GM21576 (cell line): Measurements from ENCODE around the gene SLCO3A1.

Experiments
- ATAC-seq: cut with Tn5 transposase; IDR thresholded peaks from one replicate; pipeline ENCODE4 v1.9.1; 2021; ENCODE audit warnings: mild to moderate bottlenecking, moderate library complexity; ENCODE audit not compliant: unreplicated experiment

Gene SLCO3A1

DNA sequence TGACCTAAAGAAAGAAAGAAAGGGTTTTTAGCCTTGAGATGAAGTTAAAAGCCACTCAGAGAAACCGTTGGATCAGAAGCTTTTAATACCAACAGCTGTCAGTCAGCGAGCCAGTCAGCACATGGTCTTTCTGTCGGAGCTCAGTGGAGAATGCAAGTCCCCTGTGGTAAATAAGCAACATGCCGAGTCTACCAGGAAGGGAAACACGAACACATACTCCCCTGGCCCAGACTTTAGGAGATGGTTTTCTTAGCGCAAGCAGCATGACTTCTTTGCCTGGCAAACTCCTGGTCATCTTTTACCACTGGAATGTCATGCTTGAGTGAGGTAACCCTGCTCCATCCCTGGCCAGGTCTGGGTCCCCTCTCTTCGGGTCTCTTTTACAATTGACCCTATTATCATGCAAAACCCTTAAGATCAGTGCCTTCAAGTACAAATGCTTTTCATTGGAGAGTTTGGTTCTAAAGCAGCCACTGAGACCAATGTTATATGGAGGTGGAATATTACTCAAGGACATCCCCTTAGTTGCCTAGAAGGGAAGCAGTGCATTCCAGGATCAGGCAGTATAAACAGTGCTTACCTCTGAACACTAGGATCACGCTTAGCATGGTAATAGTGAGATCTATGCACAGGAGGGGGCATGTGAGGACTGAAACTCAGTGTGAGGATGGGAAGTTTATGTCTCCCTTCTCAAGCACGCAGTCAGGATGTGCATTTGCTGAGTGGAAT lies 28.2 kb downstream of the SLCO3A1 start:
- ATAC-seq = no peak

DNA sequence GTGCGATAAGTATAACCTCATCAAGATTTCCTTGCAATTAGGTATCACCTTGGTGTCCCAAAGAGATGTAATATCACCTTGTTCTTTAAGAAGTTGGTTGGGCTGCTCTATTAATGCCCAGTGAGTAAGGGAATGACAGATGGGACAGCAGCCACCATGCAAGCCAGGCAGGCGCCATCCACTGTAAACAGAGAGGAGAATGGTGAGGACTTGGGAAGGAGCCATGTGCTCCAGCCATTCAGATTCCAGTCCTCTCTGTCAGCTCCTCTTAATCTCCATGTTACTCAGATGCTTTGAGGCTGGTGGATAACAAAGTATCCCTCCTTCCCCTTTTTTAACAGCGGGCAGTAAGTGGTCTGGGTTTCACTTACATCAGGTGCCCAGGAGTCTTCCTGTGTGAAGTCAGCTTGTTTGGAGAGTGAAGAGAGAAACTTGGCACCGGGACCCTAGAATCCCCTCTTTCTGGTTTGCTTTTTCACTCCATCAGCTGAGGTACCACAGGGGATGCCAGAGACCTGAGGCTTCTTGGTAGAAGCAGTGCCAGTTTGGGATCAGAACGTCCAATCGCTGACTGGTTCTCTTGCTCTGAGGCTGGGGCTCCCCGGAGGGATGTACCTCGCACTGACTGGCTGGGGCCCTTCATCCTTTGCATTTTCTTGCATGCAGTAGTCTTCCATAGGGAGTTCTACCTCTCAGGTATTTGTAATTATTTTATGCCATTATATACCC lies 29.5 kb downstream of the SLCO3A1 start:
- ATAC-seq = no peak

DNA sequence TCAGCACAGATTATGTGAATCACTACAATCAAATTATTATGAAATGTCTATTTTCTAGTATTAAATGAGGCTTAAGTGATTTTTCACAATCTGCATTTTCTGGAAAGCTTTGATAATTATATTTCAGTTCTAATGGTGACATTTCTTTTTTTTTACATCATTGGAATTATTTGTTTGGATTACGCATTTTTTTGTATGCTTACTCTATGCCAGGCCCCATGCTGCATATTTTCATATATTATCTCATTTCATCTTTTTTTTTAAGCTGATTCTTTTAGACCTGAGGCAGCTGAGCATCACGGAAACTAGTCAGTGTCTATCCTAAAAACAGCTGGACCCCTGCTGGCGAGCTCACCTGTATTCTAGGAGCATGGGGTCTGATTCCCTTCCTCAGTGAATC lies 31.1 kb downstream of the SLCO3A1 start:
- ATAC-seq = no peak

DNA sequence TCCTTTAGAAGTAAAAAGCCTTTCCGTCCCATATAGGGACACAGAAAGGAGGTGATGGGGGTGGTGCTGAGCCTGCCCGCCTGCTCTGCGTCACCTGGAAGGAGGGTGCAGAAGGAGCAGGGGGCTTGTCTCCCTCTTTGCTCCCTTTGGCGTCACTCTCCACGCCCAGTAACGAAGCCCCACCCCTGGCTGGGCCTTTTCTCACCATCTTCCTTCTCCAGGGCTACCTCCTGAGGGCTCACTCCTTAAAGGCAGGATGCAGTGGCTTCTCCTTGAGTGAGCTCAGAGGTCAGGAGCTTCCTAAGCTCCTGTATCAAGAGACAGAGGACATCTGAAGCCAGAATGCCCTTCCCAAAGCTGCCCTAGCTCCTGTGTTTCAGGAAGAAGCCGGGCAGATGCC lies 31.5 kb downstream of the SLCO3A1 start:
- ATAC-seq = no peak

DNA sequence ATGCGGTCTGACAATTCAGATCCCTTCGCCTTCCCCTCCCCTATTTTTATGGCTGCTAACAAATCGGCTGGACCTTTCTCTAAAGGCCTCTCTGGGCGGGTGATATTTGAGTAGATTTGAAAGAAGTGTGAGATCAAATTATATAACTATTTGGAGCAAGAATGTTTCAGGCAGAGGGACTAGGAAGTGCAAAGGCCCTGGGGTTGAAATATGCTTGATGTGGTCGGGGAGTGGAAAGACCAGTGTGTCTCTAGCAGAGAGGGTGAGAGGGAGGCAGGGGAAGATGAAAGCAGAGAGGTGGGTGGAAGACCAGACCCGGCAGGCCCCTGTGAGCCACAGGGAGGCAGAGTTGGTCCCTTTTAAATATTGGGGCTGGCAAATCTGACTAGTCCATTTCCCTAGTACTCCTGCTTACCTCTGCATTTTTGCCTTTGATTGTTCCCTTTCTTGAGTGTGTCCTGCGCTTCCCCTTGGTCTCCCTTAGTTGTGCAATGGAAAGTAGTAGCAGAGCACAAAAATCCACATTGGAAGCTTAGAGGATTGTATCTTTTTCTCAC lies 32.3 kb downstream of the SLCO3A1 start:
- no peak for ATAC-seq

DNA sequence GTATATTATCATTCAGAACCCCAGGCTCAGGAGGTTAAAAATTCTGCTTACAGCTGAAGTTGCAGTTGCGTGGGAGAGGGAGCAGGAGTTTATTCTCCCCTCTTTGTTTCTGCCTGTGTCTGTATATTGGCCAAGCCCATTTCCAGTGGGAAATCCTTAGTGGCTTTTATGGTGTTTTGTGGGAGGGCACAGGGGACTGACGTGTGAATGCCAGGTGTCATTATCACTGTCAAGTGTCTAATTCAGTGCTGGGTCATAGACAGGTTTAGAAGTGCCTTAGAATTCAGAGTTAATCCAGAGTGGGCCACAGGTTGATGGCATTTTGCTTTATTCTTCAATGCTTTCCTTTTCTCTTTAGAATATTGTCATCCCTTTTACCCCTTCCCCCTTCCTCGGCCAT lies 33.4 kb downstream of the SLCO3A1 start:
- ATAC-seq = no peak

DNA sequence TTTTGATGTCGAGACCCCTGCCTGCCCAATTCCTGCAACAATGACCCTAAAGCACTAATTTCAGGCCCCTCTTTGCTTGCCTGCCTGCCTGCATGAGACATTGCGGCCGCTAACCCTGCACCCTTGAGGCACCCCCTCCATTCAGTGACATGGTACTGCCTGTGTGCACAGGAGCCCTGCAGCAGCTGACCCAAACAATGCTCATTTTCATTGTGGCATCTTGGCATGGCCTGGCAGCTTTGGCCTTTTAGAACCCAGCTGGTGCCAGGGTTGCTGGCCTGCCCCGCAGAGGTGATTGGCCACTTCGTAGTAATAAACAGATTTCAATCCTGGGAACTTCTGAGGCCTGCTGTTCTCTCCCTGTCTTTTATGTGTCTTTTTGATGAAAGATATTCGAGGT lies 33.8 kb downstream of the SLCO3A1 start:
- ATAC-seq = no peak

DNA sequence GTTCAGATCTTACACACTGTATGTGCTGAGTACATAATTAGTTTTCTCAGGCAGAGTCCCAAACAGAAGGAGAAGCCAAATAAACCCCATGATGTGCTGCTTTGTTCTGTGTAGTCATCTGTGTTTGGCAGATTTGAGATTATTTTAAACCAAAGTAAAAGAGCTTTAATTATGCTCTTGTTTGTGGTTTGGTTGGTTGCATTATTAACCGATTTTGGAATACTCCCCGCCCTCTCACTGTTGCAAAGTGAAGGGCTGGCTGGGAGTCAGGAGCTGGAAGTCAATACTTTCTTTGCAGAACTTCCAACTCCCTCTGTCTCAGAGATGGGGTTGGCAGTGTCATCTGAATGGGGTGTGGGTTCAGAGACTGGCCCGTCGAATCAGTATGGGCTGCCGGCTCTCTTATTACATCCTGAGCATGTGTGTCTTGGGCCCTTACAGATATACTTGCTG lies 34.4 kb downstream of the SLCO3A1 start:
- ATAC-seq = no peak

DNA sequence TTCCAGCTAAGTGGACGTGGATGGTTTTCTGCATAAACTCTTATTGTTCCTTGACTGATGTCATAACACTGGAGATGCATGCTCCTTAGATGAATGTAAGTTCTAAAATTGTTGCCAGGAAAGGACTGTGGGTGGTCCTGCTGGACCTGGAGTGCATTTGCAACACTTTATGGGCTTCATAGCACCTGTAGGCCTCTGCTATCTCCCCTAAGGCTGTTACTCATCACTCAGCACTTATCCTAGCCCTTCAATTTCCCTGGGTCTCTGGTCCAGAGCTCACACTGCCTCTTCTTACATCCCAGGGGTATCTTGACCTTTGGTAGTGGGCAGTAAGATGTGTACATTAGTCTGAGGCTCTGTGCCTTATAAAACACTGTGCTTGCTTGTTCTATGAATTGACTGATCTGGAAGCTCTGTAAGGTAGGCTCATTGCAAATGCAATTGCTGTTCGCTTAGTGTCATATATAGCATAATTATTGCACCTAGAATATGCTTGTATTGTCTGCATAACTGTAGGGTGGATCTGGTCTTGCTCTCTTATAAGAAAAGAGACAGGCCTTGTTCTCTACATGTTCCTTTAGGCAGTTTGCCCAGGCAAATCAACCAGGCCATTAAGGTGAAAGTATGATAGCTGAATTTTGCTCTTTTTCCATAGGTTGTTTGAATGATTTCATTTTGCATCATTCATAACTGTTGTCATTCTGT lies 35.8 kb downstream of the SLCO3A1 start:
- no peak for ATAC-seq

DNA sequence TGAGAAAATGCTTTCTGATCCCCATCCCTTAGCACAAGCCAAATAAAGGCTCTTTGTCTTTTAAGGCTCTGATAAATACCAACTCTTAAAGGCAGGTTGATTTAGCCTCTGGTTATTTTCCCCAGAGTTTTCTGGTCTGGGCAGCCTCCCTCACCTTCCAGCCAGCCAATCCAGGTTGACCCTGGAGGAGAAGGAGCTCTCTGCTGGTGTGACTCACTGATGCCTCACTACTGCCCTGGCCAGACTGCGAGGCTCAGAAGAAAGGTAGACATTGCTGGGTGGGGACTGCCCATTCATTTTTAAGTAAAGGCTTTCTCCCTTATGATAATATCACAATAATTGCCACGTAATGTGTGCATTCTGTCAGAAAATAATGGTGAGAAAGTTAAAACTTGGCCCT lies 37.1 kb downstream of the SLCO3A1 start:
- ATAC-seq = no peak

DNA sequence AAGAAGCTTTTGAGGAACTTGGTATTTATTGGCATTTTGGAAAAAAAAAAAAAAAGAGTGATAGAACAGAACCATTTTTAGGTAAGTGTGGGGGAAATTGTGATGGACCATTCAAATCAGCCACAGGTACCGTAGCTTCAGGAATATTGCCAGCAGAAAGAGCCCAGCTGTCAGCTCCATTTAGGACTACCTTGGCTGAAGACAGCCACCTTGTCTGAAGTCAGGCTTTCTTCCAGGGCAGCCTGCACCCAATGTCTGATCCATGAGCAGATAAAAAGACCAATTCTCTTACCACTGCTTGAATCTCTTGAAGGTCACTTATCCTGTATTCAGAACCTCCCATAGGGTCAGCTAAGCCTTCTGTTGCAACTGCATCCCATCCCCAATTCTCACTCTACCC lies 37.6 kb downstream of the SLCO3A1 start:
- ATAC-seq = no peak

DNA sequence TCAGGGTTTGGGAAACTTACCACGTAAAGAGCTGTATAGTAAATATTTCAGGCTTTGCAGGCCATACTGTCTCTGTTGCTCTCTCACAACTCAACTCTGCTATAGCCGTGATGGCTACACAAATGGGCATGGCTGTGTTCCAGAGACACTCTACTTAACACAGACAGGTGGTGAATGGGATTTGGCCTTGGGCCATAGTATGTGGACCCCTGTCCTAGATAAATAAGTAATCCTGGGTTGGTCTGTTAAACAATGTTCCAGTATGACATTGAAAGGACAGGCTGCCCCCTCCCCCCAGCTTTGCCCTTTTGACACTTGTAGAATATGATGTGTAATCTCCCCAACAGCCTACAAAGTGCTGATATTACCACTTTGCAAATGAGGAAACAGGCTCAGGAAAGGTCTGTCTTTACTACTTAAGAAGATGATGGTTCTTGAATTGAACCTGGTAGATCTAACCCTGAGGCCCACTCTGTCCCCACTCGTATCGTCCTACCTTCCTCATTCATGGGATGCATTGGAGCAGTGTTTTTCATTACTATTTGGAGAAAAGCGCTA lies 38.4 kb downstream of the SLCO3A1 start:
- ATAC-seq = no peak

DNA sequence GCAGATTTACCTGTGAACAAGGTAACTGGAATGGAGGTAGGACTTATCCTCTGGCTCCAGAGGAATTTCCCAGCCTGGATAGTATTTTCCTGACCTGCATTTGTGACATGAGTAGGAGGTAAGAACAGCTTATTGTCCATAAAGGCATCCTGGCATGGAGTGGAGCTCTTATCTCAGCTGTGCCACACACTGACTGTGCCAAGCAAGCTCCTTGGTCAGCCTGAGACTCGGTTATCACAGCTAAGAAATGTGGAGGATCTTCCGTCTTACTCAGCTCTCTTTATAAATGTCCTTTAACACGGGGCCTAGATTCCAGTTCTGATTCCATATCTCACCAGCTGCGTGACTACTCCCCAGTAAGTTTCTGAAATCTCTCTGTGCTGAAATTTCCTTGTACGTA lies 38.9 kb downstream of the SLCO3A1 start:
- no peak for ATAC-seq

DNA sequence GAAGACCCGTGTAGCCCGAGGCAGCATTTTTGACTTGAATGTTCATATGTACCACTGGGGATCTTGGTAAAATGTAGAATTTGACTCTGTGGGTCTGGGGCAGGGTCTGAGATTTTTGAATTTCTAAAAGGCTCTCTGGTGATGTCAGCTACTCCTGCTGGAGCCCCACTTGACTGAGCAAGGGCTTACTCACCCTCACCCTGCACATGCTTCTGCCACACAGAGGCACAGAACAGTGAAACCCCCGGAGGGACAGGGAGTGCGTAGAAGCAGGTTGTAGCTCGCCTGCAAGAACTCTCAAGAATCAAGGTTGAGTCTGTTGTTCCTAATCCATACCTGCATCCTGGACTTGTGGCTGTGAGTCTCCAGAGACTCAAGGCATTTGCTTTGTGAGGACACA lies 41.1 kb downstream of the SLCO3A1 start:
- no peak for ATAC-seq

DNA sequence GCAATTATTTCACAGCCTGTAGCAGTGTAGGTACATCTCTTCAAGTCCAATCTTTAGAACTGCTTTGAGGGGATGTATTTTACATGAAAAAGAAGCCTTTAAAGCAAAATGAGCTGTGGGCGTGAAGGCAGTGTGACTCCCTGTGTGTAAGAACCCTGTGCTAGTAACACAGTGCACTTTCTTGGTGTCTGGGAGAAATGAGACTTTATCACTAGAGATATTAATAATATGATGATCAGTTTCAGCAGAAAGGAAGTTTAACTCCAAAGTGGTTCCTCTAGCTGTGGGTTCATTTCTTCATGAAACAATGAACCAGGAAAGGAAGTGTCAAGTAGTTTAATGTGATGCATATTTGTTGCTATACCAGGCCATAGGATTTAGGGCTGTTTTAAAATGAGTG lies 41.5 kb downstream of the SLCO3A1 start:
- ATAC-seq = no peak

DNA sequence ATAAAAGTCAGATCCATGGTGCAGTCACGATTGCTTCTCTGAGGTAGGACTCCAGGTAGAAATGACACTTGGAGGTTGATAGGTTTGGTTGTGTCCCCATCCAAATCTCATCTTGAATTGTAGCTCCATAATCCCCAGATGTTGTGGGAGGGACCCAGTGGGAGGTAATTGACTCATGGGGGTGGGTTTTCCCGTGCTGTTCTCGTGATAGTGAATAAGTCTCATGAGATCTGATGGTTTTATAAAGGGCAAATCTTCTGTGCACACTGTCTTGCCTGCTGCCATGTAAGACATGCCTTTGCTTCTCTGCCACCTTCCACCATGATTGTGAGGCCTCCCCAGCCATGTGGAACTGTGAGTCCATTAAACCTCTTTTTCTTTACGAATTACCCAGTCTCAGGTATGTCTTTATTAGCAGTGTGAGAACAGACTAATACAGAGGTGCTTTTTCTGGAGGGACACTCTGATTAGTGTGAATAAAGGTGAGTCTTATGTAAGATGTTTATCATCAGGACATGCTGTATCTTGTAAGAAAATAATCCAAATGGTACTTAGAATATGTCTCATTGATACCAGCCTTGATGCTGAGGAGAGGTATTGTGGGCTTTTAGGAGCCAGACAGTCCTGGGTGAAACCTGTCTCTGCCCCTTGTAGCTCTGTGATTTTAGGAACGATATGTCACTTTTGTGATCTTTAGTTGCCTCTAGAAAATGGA lies 43.0 kb downstream of the SLCO3A1 start:
- no peak for ATAC-seq

DNA sequence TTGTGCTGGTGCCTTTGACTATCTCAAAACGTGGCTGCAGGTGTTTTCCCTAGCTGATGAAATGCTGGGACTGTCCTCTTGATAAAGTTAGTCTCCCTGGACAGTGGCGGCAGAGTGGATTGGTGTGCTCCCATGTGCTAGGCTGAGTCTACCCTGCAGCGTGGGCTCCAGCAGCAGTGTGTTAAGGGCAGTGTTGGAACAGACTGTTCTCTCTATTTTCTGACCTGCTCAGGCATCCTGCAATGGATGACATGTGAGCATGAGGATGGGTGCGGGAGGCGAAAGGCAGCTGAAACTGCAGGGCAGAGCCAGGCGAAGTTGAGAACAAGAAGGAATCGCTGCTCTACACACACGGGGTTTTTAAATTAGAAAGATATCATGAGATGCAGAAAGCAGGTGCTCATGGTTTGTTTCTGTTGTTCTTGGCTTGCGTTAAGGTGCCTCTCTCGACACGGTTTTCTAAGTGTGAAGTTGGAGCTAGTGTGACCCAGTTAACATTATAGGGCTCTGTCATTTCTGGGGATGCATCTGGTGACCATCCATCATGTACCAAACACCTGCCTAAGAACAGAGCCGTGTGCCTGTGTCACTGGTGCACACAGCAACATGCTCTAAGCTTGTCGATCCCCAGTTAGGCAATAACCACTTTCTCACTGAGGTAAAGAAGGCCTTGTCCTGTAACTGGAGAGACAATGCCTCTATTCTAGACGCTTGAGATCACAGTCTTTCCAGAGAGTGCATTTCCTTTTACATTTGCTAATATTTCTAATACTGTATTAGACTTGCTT lies 44.3 kb downstream of the SLCO3A1 start:
- ATAC-seq = no peak

DNA sequence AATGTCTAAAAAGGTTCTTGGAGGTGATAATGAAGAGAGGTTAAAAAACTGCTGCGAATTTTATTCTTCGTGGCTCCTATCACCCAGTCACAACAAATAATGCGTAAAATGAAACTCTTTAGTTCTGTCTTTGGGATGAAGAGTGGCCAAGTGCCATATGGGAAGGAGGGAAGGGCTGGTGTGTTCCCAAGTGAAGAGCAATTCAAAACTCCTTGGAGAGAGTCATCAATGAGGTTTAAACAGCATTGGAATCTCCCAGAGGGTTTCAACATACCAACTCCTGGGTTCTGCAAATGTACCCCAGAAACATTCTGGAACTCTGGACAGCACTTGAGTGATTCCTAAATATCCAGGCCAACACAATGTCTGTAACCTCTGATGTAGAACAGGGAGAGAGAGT lies 45.3 kb downstream of the SLCO3A1 start:
- ATAC-seq = no peak

DNA sequence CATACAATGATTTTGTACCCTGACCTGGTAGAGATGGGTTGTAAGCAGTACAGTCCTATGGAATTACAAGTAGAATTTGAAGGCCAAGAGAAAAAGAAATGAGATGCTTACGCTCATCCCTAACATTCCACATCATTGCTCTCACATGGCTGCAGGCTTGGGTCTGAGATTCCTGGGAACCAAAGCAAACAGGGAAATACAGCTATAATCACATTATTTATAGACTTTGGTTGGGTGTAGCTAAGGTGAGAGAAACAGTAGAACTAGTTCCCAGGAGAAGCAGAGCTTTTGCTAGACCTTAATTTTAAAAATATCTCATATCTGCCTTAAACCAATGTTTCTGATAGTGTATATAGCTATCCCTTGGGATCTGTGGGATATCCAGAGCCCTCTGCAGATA lies 51.4 kb downstream of the SLCO3A1 start:
- ATAC-seq = no peak

DNA sequence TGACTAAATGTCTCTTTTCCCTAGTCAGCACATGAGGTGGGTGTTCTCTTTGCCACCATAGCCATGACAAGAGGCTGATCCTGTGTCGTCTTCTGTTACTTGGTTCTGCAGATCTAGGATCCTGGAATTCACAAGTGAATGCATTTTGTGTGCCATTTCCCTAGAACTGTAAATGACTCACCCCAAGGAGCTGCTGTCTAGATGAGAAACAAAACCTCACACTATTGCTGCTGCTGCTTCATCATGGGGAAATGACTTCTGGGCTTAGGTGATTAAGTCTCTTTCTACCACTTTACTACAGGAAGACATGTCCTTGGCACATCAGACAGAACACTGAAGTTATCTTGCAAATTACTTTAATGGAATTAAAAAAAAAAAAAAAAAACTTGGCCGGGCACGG lies 54.9 kb downstream of the SLCO3A1 start:
- no peak for ATAC-seq
